ENCODE results near the gene HMCN1.

- TF ChIP-seq CTCF (IDR thresholded peaks at IDR 0.05) (no peak), ZFX (IDR thresholded peaks at IDR 0.05; ENCODE audit: borderline replicate concordance) (no peak)
These were observed 293.4 kb downstream of the HMCN1 start for GRCh38 chr1:186027621-186028020.

Data from 22Rv1 (cell line).